PC-3 (cell line): ENCODE data around the gene CLEC18C. TPM values are rescaled to one million over a fixed set of nuclear protein-coding genes. Genes with fewer than 3 reads are reported as not detected.

Source experiments
- ATAC-seq: fragments of 200-7000 bp; cut with Tn5 transposase; 2 replicates; pipeline ENCODE4 v1.9.1; 2020; ENCODE audit warnings: mild to moderate bottlenecking, moderate library complexity
- BruUV-seq: library from RNA; stranded (reverse); fragments of 400-500 nt; replicated peaks from 2 replicates; lab custom pipeline; 2021; lab: Mats Ljungman, UMichigan
- CTCF ChIA-PET: fragments of 300-600 bp; sonication (Branson Sonifier 250); formaldehyde crosslinking; loops from one replicate; lab custom pipeline; 2022; ENCODE audit warnings: antibody characterized with exemption; lab: Charles Lee
- POLR2A ChIA-PET: fragments of 300-600 bp; sonication (Branson Sonifier 250); formaldehyde crosslinking; loops from one replicate; lab custom pipeline; 2022; ENCODE audit warnings: antibody characterized with exemption; ENCODE audit not compliant: unreplicated experiment; lab: Charles Lee
- DNase-seq: peaks from one replicate; pipeline ENCODE4 v3.0.0-alpha.2; 2015
- H2AFZ ChIP-seq: fragments of 300-600 bp; sonication (generic); 2 replicates; pipeline ENCODE4 v1.6.0; 2016; ENCODE audit warnings: antibody characterized with exemption, low read length
- H3F3A ChIP-seq: fragments of 300-600 bp; sonication (generic); one replicate; pipeline ENCODE4 v1.6.0; 2017; ENCODE audit warnings: antibody characterized with exemption, low read length, control low read depth, mild to moderate bottlenecking; ENCODE audit not compliant: unreplicated experiment
- H3K27ac ChIP-seq: fragments of 300-600 bp; sonication (generic); 2 replicates; pipeline ENCODE4 v1.5.1; 2016; ENCODE audit warnings: mild to moderate bottlenecking, low read length
- H3K27me3 ChIP-seq: fragments of 300-600 bp; sonication (generic); 2 replicates; pipeline ENCODE4 v1.6.1; 2016; ENCODE audit warnings: low read length, mixed read lengths
- H3K36me3 ChIP-seq: fragments of 300-600 bp; sonication (generic); 2 replicates; pipeline ENCODE4 v1.6.1; 2016; ENCODE audit warnings: low read depth, mixed run types, low read length, mixed read lengths
- H3K4me1 ChIP-seq: fragments of 300-600 bp; sonication (generic); 2 replicates; pipeline ENCODE4 v1.5.1; 2016; ENCODE audit warnings: low read length; ENCODE audit not compliant: insufficient read depth
- H3K4me2 ChIP-seq: fragments of 300-600 bp; sonication (generic); 2 replicates; pipeline ENCODE4 v1.6.0; 2016; ENCODE audit warnings: low read length
- H3K4me3 ChIP-seq: fragments of 300-600 bp; sonication (generic); 2 replicates; pipeline ENCODE4 v1.5.1; 2016; ENCODE audit warnings: mild to moderate bottlenecking, low read length, mixed read lengths
- H3K79me2 ChIP-seq: fragments of 300-600 bp; sonication (generic); 2 replicates; pipeline ENCODE4 v1.6.1; 2017; ENCODE audit warnings: low read length, mixed read lengths
- H3K9ac ChIP-seq: fragments of 300-600 bp; sonication (generic); 2 replicates; pipeline ENCODE4 v1.6.0; 2016; ENCODE audit warnings: mild to moderate bottlenecking, low read length
- H3K9me2 ChIP-seq: fragments of 300-600 bp; sonication (generic); replicated peaks from 2 replicates; pipeline ENCODE4 v1.6.1; 2016; ENCODE audit warnings: mixed run types, low read length, mixed read lengths
- H3K9me3 ChIP-seq: fragments of 300-600 bp; sonication (generic); 2 replicates; pipeline ENCODE4 v1.6.1; 2016; ENCODE audit warnings: low read length, mixed read lengths
- H4K20me1 ChIP-seq: fragments of 300-600 bp; sonication (generic); 2 replicates; pipeline ENCODE4 v1.6.1; 2016; ENCODE audit warnings: low read length, mixed read lengths
- CTCF ChIP-seq: fragments of 300-600 bp; sonication (generic); conservative IDR thresholded peaks from 2 replicates; pipeline ENCODE4 v1.5.1; 2017; ENCODE audit warnings: antibody characterized with exemption, low read depth, mild to moderate bottlenecking, low read length
- EZH2 ChIP-seq: fragments of 300-600 bp; sonication (generic); IDR thresholded peaks from one replicate; pipeline ENCODE4 v1.6.1; 2017; ENCODE audit warnings: antibody characterized with exemption, mild to moderate bottlenecking, low read length; ENCODE audit not compliant: unreplicated experiment
- EZH2phosphoT487 ChIP-seq: fragments of 300-600 bp; sonication (generic); IDR thresholded peaks from 2 replicates; pipeline ENCODE4 v1.6.1; 2018; ENCODE audit warnings: mild to moderate bottlenecking, antibody characterized with exemption, low read length, borderline replicate concordance
- intact Hi-C: fragments of 100-400 bp; cut with micrococcal nuclease; formaldehyde crosslinking; loops from 2 replicates; pipeline ENCODE4 v1.9.0; 2023
- total RNA-seq: library from RNA; depleted of rRNA; stranded (reverse); fragments of >200 nt; gene quantifications from 2 replicates; pipeline ENCODE4 v1.2.3, GENCODE V29; 2014

Gene CLEC18C
- total RNA-seq, 1 experiment from 2014 or later = 0.18 TPM

DNA sequence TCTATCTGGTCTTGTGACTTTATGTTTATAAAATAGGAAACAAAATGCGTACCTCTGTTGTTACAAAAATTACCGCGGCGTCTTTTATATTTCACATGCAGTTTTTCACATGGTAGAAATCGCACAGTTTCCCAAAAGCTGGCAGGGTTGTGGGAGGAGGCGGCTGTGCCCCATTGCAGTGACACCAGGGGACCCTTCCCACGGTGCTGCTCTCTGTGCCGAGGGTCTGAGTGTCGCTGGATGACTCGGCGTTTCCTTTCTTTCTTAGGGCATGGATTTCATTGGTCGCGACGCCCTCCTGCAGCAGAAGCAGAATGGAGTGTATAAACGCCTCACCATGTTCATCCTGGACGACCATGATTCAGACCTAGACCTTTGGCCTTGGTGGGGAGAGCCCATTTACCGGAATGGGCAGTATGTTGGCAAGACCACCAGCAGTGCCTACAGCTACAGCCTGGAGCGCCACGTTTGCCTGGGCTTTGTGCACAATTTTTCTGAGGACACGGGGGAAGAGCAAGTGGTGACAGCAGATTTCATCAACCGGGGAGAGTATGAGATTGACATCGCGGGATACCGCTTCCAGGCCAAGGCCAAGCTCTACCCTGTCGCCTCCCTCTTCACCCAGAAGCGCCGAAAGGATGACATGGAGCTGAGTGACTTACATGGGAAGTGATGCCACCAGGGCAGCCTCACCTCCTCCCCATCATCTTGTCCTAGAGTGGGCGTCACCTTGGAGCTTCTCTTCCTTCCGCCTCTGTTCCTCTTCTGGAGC is 17.2 kb upstream of the CLEC18C start:
- DNase-seq (no peak), ATAC-seq (no peak)
- Histone ChIP-seq H3K9me3 (no peaks in the 10 kb centered on the region), H3K36me3 (peaks cover 36% of the 10 kb centered on the region), H3K9ac (no peak overlapping the region), H3K27ac (no peak overlapping the region), H3K4me2 (no peak overlapping the region), H3K4me1 (no peaks in the 10 kb centered on the region), H3K9me2 (no peaks in the 10 kb centered on the region), H3K4me3 (no peak overlapping the region), H3K27me3 (no peaks in the 10 kb centered on the region), H3K79me2 (no peaks in the 10 kb centered on the region), H4K20me1 (no peaks in the 10 kb centered on the region), H3F3A (no peaks in the 10 kb centered on the region), H2AFZ (no peak overlapping the region)
- intact Hi-C loops = no loop called here
- TF ChIP-seq EZH2phosphoT487 (no peak), CTCF (no peak), EZH2 (no peak)
- ChIA-PET POLR2A (no interaction called here), CTCF (no interaction called here)
- BruUV-seq = no TSS peak

DNA sequence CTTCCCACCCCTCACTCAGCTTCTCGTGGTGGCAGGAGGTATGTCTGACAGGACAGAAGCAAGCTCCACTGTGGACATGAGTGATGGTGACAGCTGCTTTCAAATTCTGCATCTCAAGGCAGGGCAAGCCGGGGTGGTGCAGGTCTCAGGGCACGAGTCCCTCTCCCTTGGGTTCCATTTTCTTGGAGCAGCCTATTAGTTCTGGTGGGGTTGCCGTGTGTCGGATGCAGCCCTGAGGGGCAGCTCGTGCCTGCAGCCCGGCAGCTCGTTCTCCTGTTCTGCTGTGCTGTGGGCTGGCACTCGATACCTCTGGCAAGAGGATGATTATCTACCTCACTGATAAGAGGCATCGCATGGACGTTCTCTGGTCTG is 16.5 kb upstream of the CLEC18C start:
- no peaks in the 10 kb centered on the region for H3F3A ChIP-seq
- H3K27me3 ChIP-seq = no peaks in the 10 kb centered on the region
- H3K36me3 ChIP-seq = peaks cover 31% of the 10 kb centered on the region
- H2AFZ ChIP-seq = no peak overlapping the region
- POLR2A ChIA-PET = no interaction called here
- H3K27ac ChIP-seq = no peak overlapping the region
- intact Hi-C loops = no loop called here
- H3K9ac ChIP-seq = no peak overlapping the region
- H3K9me2 ChIP-seq = no peaks in the 10 kb centered on the region
- CTCF ChIA-PET = no interaction called here
- H3K4me1 ChIP-seq = peaks cover 7% of the 10 kb centered on the region
- H3K4me2 ChIP-seq = no peak overlapping the region
- no peaks in the 10 kb centered on the region for H4K20me1 ChIP-seq
- TF ChIP-seq CTCF = no peak
- TF ChIP-seq EZH2phosphoT487 = no peak
- no peak for TF ChIP-seq EZH2
- no peaks in the 10 kb centered on the region for H3K9me3 ChIP-seq
- DNase-seq (no peak), ATAC-seq (no peak)
- no peaks in the 10 kb centered on the region for H3K79me2 ChIP-seq
- no TSS peak for BruUV-seq
- no peak overlapping the region for H3K4me3 ChIP-seq
